GM12865 (cell line): ENCODE measurements around the gene ACTR2.

ENCODE experiments used
- DNase-seq: peaks from one replicate; pipeline ENCODE4 v3.0.0; 2010; ENCODE audit warnings: low read depth
- H3K4me3 ChIP-seq: 2 replicates; pipeline ENCODE4 v1.5.1; 2011; ENCODE audit warnings: mild to moderate bottlenecking, low read depth, low read length, control low read depth
- TF ChIP-seq, protein P1 (sequence below): IDR thresholded peaks from 2 replicates; pipeline ENCODE4 v1.5.1; 2011; ENCODE audit warnings: low read length, control low read depth, low read depth, inconsistent platforms; ENCODE audit not compliant: insufficient read depth; ENCODE audit errors: missing control alignments

ACTR2 gene

DNA sequence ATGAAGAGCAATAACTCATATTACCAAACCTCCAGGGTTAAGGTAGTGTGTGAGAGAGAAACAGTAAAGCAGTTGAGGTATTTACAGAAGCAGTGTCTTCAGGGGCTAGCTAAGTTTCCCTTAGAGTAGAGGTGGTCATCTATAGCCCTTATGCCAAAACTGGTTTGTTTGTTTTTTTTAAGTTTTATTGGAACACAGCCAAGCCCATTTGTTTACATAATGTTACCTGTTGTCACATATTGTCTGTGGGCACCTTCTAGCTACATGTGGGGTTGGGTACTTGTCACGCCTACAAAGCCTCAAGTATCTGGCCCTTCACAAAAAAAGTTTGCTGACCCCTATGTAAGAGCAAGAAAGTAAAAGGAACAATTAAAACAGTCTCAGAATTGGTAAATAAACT is 39.4 kb downstream of the ACTR2 start:
- DNase-seq: no peak
- TF ChIP-seq, protein P1, sequence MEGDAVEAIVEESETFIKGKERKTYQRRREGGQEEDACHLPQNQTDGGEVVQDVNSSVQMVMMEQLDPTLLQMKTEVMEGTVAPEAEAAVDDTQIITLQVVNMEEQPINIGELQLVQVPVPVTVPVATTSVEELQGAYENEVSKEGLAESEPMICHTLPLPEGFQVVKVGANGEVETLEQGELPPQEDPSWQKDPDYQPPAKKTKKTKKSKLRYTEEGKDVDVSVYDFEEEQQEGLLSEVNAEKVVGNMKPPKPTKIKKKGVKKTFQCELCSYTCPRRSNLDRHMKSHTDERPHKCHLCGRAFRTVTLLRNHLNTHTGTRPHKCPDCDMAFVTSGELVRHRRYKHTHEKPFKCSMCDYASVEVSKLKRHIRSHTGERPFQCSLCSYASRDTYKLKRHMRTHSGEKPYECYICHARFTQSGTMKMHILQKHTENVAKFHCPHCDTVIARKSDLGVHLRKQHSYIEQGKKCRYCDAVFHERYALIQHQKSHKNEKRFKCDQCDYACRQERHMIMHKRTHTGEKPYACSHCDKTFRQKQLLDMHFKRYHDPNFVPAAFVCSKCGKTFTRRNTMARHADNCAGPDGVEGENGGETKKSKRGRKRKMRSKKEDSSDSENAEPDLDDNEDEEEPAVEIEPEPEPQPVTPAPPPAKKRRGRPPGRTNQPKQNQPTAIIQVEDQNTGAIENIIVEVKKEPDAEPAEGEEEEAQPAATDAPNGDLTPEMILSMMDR: no peak
- no peak overlapping the region for H3K4me3 ChIP-seq

DNA sequence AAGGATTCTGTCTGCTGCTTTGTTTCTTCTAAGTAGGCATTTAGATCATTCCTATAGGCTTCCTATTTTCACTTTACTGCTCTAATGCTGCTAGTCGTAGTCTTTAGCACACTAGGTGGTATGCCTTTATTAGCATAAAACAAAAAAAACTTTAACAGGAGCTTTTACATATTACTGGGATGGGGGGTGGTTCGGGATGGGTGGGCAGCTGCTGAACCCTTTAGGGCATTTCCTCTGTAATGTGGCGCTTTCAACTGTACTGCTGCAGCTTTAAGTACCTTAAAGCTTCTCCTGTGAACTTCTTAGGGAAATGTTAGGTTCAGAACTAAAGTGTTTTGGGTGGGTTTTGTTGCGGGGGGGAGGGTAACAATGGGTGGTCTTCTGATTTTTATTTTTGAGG is 41.3 kb downstream of the ACTR2 start:
- DNase-seq: no peak
- TF ChIP-seq, protein P1: no peak

DNA sequence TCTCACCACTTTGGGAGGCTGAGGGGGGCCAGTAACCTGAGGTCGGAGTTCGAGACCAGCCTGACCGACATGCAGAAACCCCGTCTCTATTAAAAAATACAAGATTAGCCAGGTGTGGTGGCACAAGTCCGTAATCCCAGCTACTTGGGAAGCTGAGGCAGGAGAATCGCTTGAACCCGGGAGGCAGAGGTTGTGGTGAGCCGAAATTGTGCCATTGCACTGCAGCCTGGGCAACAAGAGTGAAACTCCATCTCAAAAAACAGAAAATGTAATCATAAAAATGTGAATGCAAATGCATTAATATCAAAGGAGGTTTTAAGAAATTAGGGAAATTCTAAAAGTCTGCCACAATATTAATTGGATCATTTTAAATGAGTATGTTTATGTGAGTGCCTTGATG is 45.7 kb downstream of the ACTR2 start:
- no peak overlapping the region for H3K4me3 ChIP-seq
- TF ChIP-seq, protein P1: no peak
- DNase-seq: no peak

More for the DNA sequence above, 41.3 kb downstream of the ACTR2 start:
- H3K4me3 ChIP-seq: no peak overlapping the region

DNA sequence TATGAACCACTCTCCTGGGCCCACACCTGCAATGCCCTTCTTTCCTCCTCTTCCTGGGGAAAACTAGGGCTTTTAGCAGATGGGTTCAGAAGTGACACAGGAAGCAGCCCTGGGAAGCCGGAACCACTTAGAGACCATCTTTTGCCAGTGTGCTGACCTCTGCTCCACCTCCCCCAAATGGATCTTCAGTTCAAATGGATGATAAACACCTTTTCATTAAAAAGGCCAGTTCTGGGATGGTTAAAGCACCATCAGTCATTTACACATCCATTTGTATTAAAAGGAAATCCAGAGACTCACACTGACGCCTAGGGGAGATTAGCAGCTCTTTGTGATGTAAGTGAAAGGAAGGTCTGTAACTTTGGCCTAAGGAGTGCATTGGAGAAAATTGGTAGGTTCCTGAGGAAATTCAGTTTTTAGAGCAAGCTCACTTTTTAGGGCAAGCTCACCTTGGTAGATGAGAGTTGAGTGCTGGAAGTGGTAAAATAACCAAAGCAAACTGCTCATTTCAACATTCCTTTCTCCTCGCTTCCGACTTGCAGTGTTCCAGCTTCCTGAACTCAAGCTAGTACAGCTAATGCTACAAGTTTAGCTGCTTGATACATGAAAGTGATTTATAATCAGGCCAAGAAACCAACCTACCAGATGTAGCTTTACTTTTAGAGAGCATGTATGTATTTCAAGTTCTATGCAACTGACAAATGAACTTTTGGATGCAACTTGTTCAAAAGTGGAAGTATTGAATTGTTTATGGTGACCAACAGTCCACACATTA is 47.7 kb downstream of the ACTR2 start:
- TF ChIP-seq, protein P1: no peak
- no peak overlapping the region for H3K4me3 ChIP-seq
- no peak for DNase-seq

DNA sequence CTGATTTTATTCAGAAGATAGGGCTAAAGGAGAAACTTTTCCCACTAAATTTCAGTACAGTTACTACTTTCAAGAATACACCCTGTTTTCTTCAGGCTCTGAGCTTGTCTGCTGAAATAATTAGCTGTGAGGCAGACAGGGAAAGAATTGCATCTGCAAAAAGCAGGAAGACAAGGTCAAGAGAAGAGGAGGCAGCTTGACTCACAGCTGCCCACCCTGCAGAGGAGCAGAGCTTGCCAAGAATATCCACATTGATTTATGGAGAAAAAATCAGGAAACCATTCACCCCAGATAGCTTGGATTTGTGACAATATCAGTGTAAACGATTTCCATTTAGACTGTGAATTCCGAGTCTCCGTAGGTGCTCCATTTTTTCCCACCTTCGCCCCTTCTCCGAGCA is 49.0 kb downstream of the ACTR2 start:
- TF ChIP-seq, protein P1: no peak
- no peak for DNase-seq
- no peak overlapping the region for H3K4me3 ChIP-seq

DNA sequence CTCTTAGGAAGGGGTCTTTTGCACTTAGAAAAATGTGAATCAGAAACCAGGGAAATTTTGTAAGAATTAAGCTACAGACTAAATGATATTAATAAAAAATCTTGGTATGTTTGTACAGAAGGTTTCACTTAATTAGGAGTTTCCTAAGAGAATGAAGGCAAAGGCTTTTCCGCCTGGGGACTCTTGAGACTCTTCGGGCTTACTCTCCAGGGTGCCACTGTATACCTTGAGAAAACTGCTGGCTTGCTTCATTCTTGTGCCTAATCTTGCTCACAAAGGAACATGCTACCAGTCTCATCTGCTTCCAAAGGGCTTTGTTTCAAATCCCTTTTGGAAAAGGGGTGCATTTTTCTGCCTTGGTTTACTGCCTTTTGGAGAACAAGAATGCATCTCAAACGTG is 49.5 kb downstream of the ACTR2 start:
- H3K4me3 ChIP-seq: no peak overlapping the region
- TF ChIP-seq, protein P1: no peak
- DNase-seq: no peak

DNA sequence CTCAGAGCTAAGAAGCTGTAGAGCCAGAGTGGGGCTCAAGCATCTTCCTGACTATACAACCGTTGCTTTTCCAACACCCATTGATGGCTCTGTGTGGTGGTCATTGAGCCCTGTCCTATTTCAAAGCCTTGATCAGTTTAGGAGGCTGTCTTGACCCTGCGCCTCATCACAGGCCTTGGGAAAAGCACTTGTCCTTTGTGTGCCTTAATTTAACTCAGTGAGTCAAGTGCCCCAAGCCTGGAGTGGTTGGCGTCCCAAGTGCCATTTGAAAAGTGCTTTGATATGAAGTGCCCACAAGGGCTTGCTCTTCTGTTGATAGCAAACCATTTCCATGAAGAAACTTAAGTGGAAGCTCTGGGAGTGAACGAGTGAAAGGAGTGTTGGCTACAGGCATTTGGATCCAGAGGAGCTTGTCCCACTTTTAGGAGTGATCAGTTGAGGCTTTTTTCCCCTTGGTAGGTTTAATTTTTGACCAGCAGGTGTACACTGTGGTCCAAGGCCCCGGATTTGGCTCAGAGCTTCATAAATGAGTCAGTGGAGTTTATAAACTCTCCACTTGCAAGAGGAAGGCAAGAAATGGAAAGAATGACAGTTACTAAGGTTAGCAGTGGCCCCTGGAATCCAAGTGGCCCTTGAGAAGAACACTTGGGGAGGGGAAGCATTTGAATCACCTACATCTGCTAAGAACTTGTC is 50.3 kb downstream of the ACTR2 start:
- no peak for DNase-seq
- TF ChIP-seq, protein P1: no peak
- H3K4me3 ChIP-seq: no peak overlapping the region
